Osteoblast (primary cell): ENCODE measurements around the gene ANKRD28. TPM values are rescaled to one million over a fixed set of nuclear protein-coding genes. Genes with fewer than 3 reads are reported as not detected.
"Not testable (repeated sequence)": the region's sequence is repeated elsewhere in the genome, so short reads cannot be mapped to it uniquely, and the experiment has no call there.

Experiments
- DNase-seq: peaks from one replicate; pipeline ENCODE4 v3.0.0; 2011; ENCODE audit warnings: low spot score, mixed read lengths; ENCODE audit not compliant: insufficient read length; ENCODE audit errors: missing footprints
- H2AFZ ChIP-seq: 2 replicates; pipeline ENCODE4 v1.6.0; 2011; ENCODE audit warnings: mild to moderate bottlenecking, low read length
- H3K27ac ChIP-seq: 2 replicates; pipeline ENCODE4 v1.5.1; 2011; ENCODE audit warnings: mild to moderate bottlenecking, low read depth, low read length, moderate library complexity
- H3K27me3 ChIP-seq: 2 replicates; pipeline ENCODE4 v1.6.0; 2012; ENCODE audit warnings: mild to moderate bottlenecking, control low read depth, inconsistent platforms, low read length, moderate library complexity; ENCODE audit not compliant: insufficient read depth
- H3K36me3 ChIP-seq: 2 replicates; pipeline ENCODE4 v1.5.1; 2011; ENCODE audit warnings: mild to moderate bottlenecking, low read length, control low read depth, moderate library complexity; ENCODE audit not compliant: insufficient read depth
- H3K4me1 ChIP-seq: 2 replicates; pipeline ENCODE4 v1.5.1; 2011; ENCODE audit warnings: mild to moderate bottlenecking, low read length, control low read depth, moderate library complexity; ENCODE audit not compliant: insufficient read depth
- H3K4me2 ChIP-seq: 2 replicates; pipeline ENCODE4 v1.6.0; 2011; ENCODE audit warnings: mild to moderate bottlenecking, low read length; ENCODE audit not compliant: insufficient read depth
- H3K4me3 ChIP-seq: fragments of 200-600 bp; sonication (generic); 3 replicates; pipeline ENCODE4 v1.5.1; 2012; ENCODE audit warnings: mild to moderate bottlenecking, low read length, inconsistent platforms; ENCODE audit not compliant: insufficient read depth
- H3K79me2 ChIP-seq: 2 replicates; pipeline ENCODE4 v1.6.0; 2012; ENCODE audit warnings: mild to moderate bottlenecking, low read length, control low read depth, inconsistent platforms; ENCODE audit not compliant: insufficient read depth
- H3K9me3 ChIP-seq: 2 replicates; pipeline ENCODE4 v1.5.1; 2011; ENCODE audit warnings: low read depth, low read length, control low read depth
- H4K20me1 ChIP-seq: 2 replicates; pipeline ENCODE4 v1.6.0; 2012; ENCODE audit warnings: mild to moderate bottlenecking, low read length, control low read depth; ENCODE audit not compliant: insufficient read depth
- CTCF ChIP-seq: IDR thresholded peaks from 2 replicates; pipeline ENCODE4 v1.5.1; 2011; ENCODE audit warnings: mild to moderate bottlenecking, low read depth, low read length, moderate library complexity; ENCODE audit errors: extremely low read depth
- total RNA-seq: library from RNA; depleted of rRNA; stranded (reverse); fragments of >200 nt; gene quantifications from 2 replicates; pipeline ENCODE4 v1.2.3, GENCODE V29; 2012

ANKRD28 gene
- total RNA-seq, 1 donor = 223 TPM

DNA sequence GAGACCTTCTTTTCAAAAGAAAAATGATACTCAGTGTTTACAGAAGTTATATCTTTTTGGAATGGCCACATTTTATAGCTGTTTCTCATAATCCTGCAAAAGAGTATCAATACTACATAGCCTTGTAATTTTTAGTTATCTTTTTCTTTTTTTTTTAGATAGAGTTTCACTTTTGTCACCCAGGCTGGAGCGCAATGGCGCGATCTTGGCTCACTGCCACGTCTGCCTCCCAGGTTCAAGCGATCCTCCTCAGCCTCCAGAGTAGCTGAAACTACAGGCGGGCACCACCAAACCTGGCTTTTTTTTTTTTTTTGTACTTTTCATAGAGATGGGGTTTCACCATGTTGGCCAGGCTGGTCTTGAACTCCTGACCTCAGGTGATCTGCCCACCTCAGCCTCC, 53.6 kb downstream of the ANKRD28 start:
- no peaks in the 10 kb centered on the region for H3K27me3 ChIP-seq
- H3K4me3 ChIP-seq = no peak overlapping the region
- no peak overlapping the region for H3K4me2 ChIP-seq
- DNase-seq = no peak
- no peaks in the 10 kb centered on the region for H3K9me3 ChIP-seq
- TF ChIP-seq CTCF = no peak
- peaks cover 24% of the 10 kb centered on the region for H3K79me2 ChIP-seq
- H4K20me1 ChIP-seq = no peaks in the 10 kb centered on the region
- no peaks in the 10 kb centered on the region for H3K4me1 ChIP-seq
- peaks cover 15% of the 10 kb centered on the region for H3K36me3 ChIP-seq
- no peak overlapping the region for H3K27ac ChIP-seq
- H2AFZ ChIP-seq = no peak overlapping the region

GRCh38 chr3:15743587-15744009, 54.2 kb downstream of the ANKRD28 start:
- Histone ChIP-seq H3K9me3 (no peaks in the 10 kb centered on the region), H3K27ac (no peak overlapping the region), H3K36me3 (peaks cover 13% of the 10 kb centered on the region), H3K79me2 (peaks cover 29% of the 10 kb centered on the region), H2AFZ (no peak overlapping the region), H4K20me1 (no peaks in the 10 kb centered on the region), H3K4me2 (no peak overlapping the region), H3K4me3 (no peak overlapping the region), H3K4me1 (no peaks in the 10 kb centered on the region), H3K27me3 (no peaks in the 10 kb centered on the region)
- DNase-seq = no peak
- TF ChIP-seq CTCF = no peak

DNA sequence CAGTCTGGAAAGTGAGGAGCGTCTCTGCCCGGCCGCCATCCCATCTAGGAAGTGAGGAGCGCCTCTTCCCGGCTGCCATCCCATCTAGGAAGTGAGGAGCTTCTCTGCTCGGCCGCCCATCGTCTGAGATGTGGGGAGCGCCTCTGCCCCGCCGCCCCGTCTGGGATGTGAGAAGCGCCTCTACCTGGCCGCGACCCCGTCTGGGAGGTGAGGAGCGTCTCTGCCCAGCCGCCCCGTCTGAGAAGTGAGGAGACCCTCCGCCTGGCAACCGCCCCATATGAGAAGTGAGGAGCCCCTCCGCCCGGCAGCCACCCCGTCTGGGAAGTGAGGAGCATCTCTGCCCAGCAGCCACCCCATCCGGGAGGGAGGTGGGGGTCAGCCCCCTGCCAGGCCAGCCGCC, 55.5 kb downstream of the ANKRD28 start:
- not testable (repeated sequence) for DNase-seq, H4K20me1 ChIP-seq, H3K27ac ChIP-seq, H3K9me3 ChIP-seq, H3K4me3 ChIP-seq, H2AFZ ChIP-seq, H3K27me3 ChIP-seq, H3K4me1 ChIP-seq, H3K4me2 ChIP-seq, H3K36me3 ChIP-seq
- peaks cover 41% of the 10 kb centered on the region for H3K79me2 ChIP-seq

DNA sequence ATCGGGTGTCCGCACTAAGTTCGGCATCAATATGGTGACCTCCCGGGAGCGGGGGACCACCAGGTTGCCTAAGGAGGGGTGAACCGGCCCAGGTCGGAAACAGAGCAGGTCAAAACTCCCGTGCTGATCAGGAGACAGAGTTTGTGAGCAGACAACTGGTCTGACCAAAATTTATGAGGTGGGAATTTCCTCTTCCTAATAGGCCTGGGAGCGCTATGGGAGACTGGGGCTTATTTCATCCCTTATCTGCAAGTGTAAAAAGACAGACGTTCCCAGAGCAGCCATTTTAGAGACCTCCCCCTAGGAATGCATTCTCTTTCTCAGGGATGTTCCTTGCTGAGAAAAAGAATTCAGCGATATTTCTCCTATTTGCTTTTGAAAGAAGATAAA, 59.2 kb downstream of the ANKRD28 start:
- not testable (repeated sequence) for H3K27ac ChIP-seq, H3K4me3 ChIP-seq, H2AFZ ChIP-seq, H3K27me3 ChIP-seq, H3K4me1 ChIP-seq, H3K9me3 ChIP-seq, DNase-seq, H3K4me2 ChIP-seq, H4K20me1 ChIP-seq
- Histone ChIP-seq H3K36me3 (peaks cover 36% of the 10 kb centered on the region), H3K79me2 (peaks cover 60% of the 10 kb centered on the region)

- no peaks in the 10 kb centered on the region for H3K9me3 ChIP-seq
- no peaks in the 10 kb centered on the region for H3K27me3 ChIP-seq
- TF ChIP-seq CTCF = no peak
- H3K4me1 ChIP-seq = peaks cover 3% of the 10 kb centered on the region
- no peak overlapping the region for H3K27ac ChIP-seq
- no peak overlapping the region for H3K4me3 ChIP-seq
- peaks cover 49% of the 10 kb centered on the region for H3K36me3 ChIP-seq
- no peak overlapping the region for H3K4me2 ChIP-seq
- no peaks in the 10 kb centered on the region for H4K20me1 ChIP-seq
- DNase-seq = no peak
- peaks cover 51% of the 10 kb centered on the region for H3K79me2 ChIP-seq
- H2AFZ ChIP-seq = no peak overlapping the region
Observed at GRCh38 chr3:15731024-15731423, 66.8 kb downstream of the ANKRD28 start.
